NT2/D1 (cell line): Measurements from ENCODE around the gene MIB1.

Experiments
- DNase-seq: peaks from one replicate; pipeline ENCODE4 v3.0.0-alpha.2; 2011; ENCODE audit warnings: low read depth, low spot score
- H3K27me3 ChIP-seq: 2 replicates; pipeline ENCODE4 v1.6.0; 2011; ENCODE audit warnings: mild to moderate bottlenecking; ENCODE audit not compliant: insufficient read length, insufficient read depth
- H3K36me3 ChIP-seq: 2 replicates; pipeline ENCODE4 v1.6.1; 2011; ENCODE audit warnings: mild to moderate bottlenecking, low read length, mixed read lengths; ENCODE audit not compliant: insufficient read depth, insufficient read length
- H3K4me1 ChIP-seq: 2 replicates; pipeline ENCODE4 v1.5.1; 2011; ENCODE audit not compliant: insufficient read depth, insufficient read length
- H3K4me3 ChIP-seq: 2 replicates; pipeline ENCODE4 v1.5.1; 2011; ENCODE audit warnings: low read depth; ENCODE audit not compliant: insufficient read length
- H3K9ac ChIP-seq: 2 replicates; pipeline ENCODE4 v1.6.0; 2011; ENCODE audit warnings: low read depth; ENCODE audit not compliant: insufficient read length
- H3K9me3 ChIP-seq: 2 replicates; pipeline ENCODE4 v1.5.1; 2011; ENCODE audit warnings: mild to moderate bottlenecking, low read length; ENCODE audit not compliant: insufficient read depth
- SUZ12 ChIP-seq: IDR thresholded peaks from 2 replicates; pipeline ENCODE4 v1.6.1; 2011; ENCODE audit not compliant: insufficient read length, insufficient read depth; ENCODE audit errors: extremely low read depth
- YY1 ChIP-seq: IDR thresholded peaks from 2 replicates; pipeline ENCODE4 v1.6.1; 2011; ENCODE audit not compliant: insufficient read length, insufficient read depth
- ZNF274 ChIP-seq: IDR thresholded peaks from 2 replicates; pipeline ENCODE4 v1.6.1; 2011; ENCODE audit warnings: mild to moderate bottlenecking, low read depth, low read length

The MIB1 gene

DNA sequence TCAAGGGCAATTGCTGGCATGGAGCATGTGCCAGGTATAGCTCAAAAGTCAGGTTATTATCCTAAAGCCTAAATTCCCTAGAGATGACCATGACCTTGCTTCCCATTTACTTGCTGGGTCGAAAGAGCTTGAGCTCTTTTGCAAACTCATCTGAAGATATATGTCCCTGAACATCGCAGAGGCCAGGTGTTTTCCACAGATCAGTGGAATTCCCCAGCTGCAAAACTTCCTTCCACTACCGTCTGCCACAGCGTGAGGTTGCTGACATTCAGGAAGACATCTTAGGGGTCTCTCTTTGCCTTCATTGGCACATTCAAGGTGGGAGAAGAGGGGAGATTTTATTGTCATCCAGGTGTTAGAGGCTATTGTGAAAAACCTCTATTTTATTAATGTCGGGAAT lies 171.0 kb downstream of the MIB1 start:
- Histone ChIP-seq H3K36me3 (no peaks in the 10 kb centered on the region), H3K4me1 (peaks cover 3% of the 10 kb centered on the region), H3K27me3 (peaks cover 30% of the 10 kb centered on the region), H3K4me3 (no peak overlapping the region), H3K9ac (no peak overlapping the region), H3K9me3 (no peaks in the 10 kb centered on the region)
- no peak for TF ChIP-seq YY1
- TF ChIP-seq SUZ12 = no peak
- TF ChIP-seq ZNF274 = no peak
- DNase-seq = no peak

DNA sequence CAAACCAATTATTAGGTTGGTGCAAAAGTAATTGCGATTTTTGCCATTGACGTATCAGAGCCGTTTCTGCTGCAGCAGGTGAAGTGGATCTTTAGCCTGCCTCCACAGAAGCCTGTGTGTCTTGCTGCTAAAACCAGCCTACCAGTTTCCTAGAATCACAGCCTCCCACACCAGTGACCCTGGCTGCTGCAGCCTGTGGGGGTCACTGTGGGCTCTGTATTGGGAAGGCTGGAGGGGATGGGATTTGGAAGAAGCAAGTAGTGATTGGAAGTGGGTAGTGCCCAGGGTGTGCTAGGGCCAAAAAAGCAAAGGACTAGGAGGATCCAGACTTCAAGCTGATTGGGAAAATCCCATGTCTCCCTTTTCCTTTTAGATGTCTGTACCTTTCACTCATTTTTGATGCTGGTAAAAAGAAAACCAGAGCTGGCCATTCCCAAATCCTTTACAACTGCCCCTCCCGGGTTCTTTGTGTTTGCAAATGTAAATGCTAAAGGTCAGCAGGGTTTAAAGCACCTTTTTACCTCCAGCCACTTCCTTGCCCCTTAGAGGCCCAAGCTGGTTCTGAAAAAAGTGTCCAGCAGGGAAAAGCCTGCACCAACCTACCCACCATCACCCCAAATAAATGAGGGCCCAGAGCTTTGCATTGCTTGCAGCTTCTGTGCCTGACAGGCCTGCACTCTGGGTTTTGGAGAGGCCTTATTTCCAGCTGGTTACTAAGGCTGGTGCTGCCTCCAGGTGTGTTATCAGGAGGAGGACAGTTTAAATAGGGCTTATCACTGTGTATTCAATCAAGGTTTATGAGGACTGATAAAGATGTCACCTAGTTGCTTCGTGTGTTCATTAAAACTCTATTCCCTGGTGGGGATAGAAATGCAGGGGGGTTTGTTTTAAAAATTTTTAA lies 172.0 kb downstream of the MIB1 start:
- TF ChIP-seq YY1 (no peak), ZNF274 (no peak), SUZ12 (no peak)
- no peak overlapping the region for H3K9ac ChIP-seq

DNA sequence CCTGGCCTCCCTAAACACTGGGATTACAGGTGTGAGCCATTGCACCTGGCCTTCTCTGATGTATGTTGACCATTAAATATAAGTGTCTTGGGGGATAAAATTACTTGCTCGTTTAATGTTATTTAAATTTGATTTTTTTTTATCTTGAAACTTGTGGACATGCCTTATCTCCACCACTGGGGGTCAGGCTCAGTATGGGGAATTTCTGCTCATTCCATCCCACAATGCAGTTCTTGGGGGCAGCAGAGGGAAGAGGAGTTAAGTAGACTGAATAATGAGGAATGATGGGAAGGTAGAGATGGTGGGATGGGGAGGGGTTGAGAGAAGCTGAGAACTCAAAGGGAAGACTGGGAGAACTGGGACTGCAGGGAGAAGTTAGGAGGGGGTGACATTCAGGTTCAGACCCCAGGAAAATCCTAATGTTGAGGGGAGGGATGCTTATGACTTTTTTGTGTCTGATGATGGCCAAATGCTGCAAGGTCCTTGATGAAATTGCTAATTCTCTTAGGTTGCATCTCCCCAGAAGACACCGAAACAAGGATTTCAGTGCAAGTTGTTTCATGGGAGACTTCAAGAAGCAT lies 174.2 kb downstream of the MIB1 start:
- H3K4me1 ChIP-seq = peaks cover 3% of the 10 kb centered on the region
- no peak overlapping the region for H3K9ac ChIP-seq
- peak; percentile 47 for DNase-seq
- H3K27me3 ChIP-seq = peaks cover 18% of the 10 kb centered on the region
- TF ChIP-seq ZNF274 (no peak), SUZ12 (no peak), YY1 (no peak)
- H3K4me3 ChIP-seq = no peak overlapping the region
- peaks cover 10% of the 10 kb centered on the region for H3K9me3 ChIP-seq
- H3K36me3 ChIP-seq = no peaks in the 10 kb centered on the region

More for the DNA sequence above, 172.0 kb downstream of the MIB1 start:
- Histone ChIP-seq H3K4me3 (no peak overlapping the region), H3K9me3 (no peaks in the 10 kb centered on the region), H3K36me3 (no peaks in the 10 kb centered on the region), H3K4me1 (peaks cover 3% of the 10 kb centered on the region), H3K27me3 (peaks cover 26% of the 10 kb centered on the region)
- DNase-seq = peak; percentile 11

DNA sequence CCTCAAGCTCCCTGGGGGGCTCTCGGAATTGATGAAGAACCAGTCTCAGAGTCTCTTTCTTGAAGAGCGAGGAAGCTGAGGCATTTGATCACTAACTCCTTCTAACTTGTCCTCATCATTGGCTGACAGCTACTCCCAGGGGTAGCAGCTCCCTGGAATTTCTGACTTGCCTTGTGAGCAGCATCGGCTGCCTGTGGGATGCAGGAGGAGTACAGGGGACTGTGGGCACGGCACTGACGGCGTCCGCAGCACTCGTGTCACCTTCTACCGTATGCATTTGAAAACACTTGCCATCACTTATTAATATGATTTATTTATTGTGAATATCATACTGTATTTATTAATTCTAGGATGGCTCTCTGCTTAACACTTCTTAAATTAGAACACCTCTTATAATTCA lies 175.0 kb downstream of the MIB1 start:
- DNase-seq = no peak
- Histone ChIP-seq H3K36me3 (no peaks in the 10 kb centered on the region), H3K4me1 (peaks cover 3% of the 10 kb centered on the region), H3K27me3 (peaks cover 15% of the 10 kb centered on the region), H3K9me3 (peaks cover 10% of the 10 kb centered on the region), H3K4me3 (no peak overlapping the region), H3K9ac (no peak overlapping the region)
- TF ChIP-seq YY1 (no peak), SUZ12 (no peak), ZNF274 (no peak)

DNA sequence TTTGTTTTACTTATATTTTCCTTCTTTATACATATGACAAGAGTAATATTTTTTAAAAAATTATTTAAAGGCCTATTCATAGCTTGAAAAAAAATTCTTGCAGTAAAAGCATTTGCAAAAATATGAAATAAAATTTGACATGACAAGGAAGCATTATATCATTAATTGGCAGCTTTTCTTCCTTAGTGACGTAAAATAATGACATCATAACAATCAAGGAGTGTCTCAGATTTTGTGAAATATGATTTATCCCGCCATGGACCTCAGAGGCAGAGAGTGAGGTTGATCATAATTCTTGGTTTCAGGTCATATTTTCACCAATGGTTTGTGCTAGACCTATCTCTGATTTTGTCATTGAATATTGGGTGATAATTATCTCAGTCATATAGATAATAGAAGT lies 176.0 kb downstream of the MIB1 start:
- Histone ChIP-seq H3K9me3 (peaks cover 10% of the 10 kb centered on the region), H3K4me1 (peaks cover 3% of the 10 kb centered on the region), H3K9ac (no peak overlapping the region), H3K36me3 (no peaks in the 10 kb centered on the region), H3K4me3 (no peak overlapping the region), H3K27me3 (peaks cover 5% of the 10 kb centered on the region)
- DNase-seq = no peak
- TF ChIP-seq YY1 (no peak), SUZ12 (no peak), ZNF274 (no peak)

DNA sequence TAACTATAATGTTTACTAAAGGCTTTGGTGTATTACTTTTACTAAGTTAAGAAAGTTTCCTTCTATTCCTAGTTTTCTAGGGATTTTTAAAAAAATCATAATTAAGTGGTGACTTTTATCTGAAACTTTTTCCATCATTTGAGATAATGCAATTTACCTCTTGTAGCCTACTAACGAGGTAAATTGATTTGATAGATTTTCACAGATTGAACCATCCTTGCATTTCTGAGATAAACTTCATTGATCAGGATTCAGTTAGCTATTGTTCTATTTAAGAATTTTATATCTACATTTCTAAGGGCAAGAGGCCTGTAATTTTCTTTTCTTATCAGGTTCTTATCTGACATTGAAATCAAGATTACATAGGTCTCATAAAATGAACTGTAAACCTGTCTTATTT lies 178.1 kb downstream of the MIB1 start:
- H3K36me3 ChIP-seq = no peaks in the 10 kb centered on the region
- no peaks in the 10 kb centered on the region for H3K4me1 ChIP-seq
- no peak for DNase-seq
- no peak overlapping the region for H3K9ac ChIP-seq
- H3K4me3 ChIP-seq = no peak overlapping the region
- peaks cover 10% of the 10 kb centered on the region for H3K9me3 ChIP-seq
- TF ChIP-seq YY1 (no peak), ZNF274 (no peak), SUZ12 (no peak)
- H3K27me3 ChIP-seq = no peaks in the 10 kb centered on the region
